B cell (primary cell): Measurements from ENCODE around the gene CST9. TPM values are rescaled to one million over a fixed set of nuclear protein-coding genes. Genes with fewer than 3 reads are reported as not detected.

Source experiments
- ATAC-seq: fragments of 200-7000 bp; cut with Tn5 transposase; one replicate; pipeline ENCODE4 v1.10.0; 2021; ENCODE audit warnings: low read depth, mild to moderate bottlenecking, moderate number of reproducible peaks, moderate library complexity
- CTCF ChIA-PET: fragments of 350-600 bp; sonication (Branson Sonifier 250); formaldehyde crosslinking; loops from one replicate; lab custom pipeline; 2021; ENCODE audit warnings: antibody characterized with exemption, inconsistent platforms; lab: Charles Lee
- POLR2A ChIA-PET: fragments of 350-600 bp; sonication (Branson Sonifier 250); formaldehyde crosslinking; loops from one replicate; lab custom pipeline; 2021; ENCODE audit warnings: antibody characterized with exemption; lab: Charles Lee
- DNase-seq: peaks from one replicate; pipeline ENCODE4 v3.0.0; 2013
- H2AFZ ChIP-seq: 2 replicates; pipeline ENCODE4 v1.6.1; 2012; ENCODE audit warnings: mild to moderate bottlenecking, low read depth, low read length; ENCODE audit not compliant: insufficient read depth, poor library complexity, severe bottlenecking
- H3K27ac ChIP-seq, 2 donors: 1 replicate in 1 of 2; 2 replicates in 1 of 2; pipeline ENCODE4 v1.5.1; 2012 to 2013; ENCODE audit warnings: low read length in 2 of 2, mild to moderate bottlenecking in 2 of 2, moderate library complexity in 1 of 2
- H3K27me3 ChIP-seq, 4 experiments: fragments of 200-600 bp in 1 of 4; sonication (generic) in 1 of 4; replicated peaks in 1 of 4; 1 replicate in 2 of 4; 2 replicates in 2 of 4; pipeline versions ENCODE4 v1.6.1 to v1.7.0; 2013 to 2016; ENCODE audit warnings: low read length in 3 of 4, mild to moderate bottlenecking in 2 of 4, mixed read lengths in 1 of 4, moderate library complexity in 1 of 4; ENCODE audit not compliant: insufficient read depth in 4 of 4, control insufficient read depth in 3 of 4; ENCODE audit errors: control extremely low read depth in 1 of 4
- H3K36me3 ChIP-seq, 2 experiments: replicated peaks in 1 of 2; 1 replicate in 1 of 2; 2 replicates in 1 of 2; pipeline versions ENCODE4 v1.6.1 to v1.7.1; 2013; ENCODE audit warnings: low read length in 1 of 2; ENCODE audit not compliant: insufficient read depth in 2 of 2, control insufficient read depth in 1 of 2; ENCODE audit errors: control extremely low read depth in 1 of 2, extremely low read depth in 1 of 2
- H3K4me1 ChIP-seq, 2 donors: fragments of 200-600 bp in 1 of 2; sonication (generic) in 1 of 2; 1 replicate in 1 of 2; 2 replicates in 1 of 2; pipeline versions ENCODE4 v1.5.1 to v1.6.1; 2013 to 2017; ENCODE audit warnings: low read length in 2 of 2; ENCODE audit not compliant: control insufficient read depth in 2 of 2, insufficient read depth in 2 of 2
- H3K4me2 ChIP-seq: replicated peaks from 2 replicates; pipeline ENCODE3; 2012; ENCODE audit warnings: mild to moderate bottlenecking, low read depth, low read length; ENCODE audit not compliant: poor library complexity, severe bottlenecking
- H3K4me3 ChIP-seq, 5 experiments: fragments of 200-600 bp in 1 of 5; sonication (generic) in 1 of 5; 1 replicate in 3 of 5; 2 replicates in 2 of 5; pipeline versions ENCODE4 v1.5.1 to v1.7.0; 2011 to 2016; ENCODE audit warnings: low read length in 4 of 5, mild to moderate bottlenecking in 4 of 5, low read depth in 2 of 5, control low read depth in 1 of 5, moderate library complexity in 1 of 5; ENCODE audit not compliant: insufficient read depth in 1 of 5; ENCODE audit errors: control extremely low read depth in 1 of 5, extremely low read depth in 1 of 5
- H3K79me2 ChIP-seq: fragments of 200-600 bp; sonication (generic); one replicate; pipeline ENCODE4 v1.6.0; 2016; ENCODE audit warnings: low read length; ENCODE audit not compliant: control insufficient read depth, insufficient read depth
- H3K9ac ChIP-seq: fragments of 200-600 bp; sonication (generic); 2 replicates; pipeline ENCODE4 v1.6.1; 2017; ENCODE audit warnings: mild to moderate bottlenecking, low read length, moderate library complexity
- H3K9me3 ChIP-seq, 3 donors: one replicate each; pipeline versions ENCODE4 v1.6.1 to v1.7.1; 2013; ENCODE audit warnings: low read length in 2 of 3; ENCODE audit not compliant: control insufficient read depth in 2 of 3, insufficient read depth in 1 of 3; ENCODE audit errors: control extremely low read depth in 1 of 3
- H4K20me1 ChIP-seq: 2 replicates; pipeline ENCODE4 v1.6.0; 2012; ENCODE audit warnings: mild to moderate bottlenecking, low read length; ENCODE audit not compliant: insufficient read depth, control insufficient read depth, poor library complexity, severe bottlenecking
- H3K27ac Mint-ChIP-seq: one replicate; pipeline ENCODE4 v1.8.0; 2021; ENCODE audit warnings: mixed read lengths
- H3K27me3 Mint-ChIP-seq: one replicate; pipeline ENCODE4 v1.8.0; 2021; ENCODE audit warnings: mixed read lengths
- H3K4me1 Mint-ChIP-seq: one replicate; pipeline ENCODE4 v1.8.0; 2021; ENCODE audit warnings: mixed read lengths
- H3K4me3 Mint-ChIP-seq: one replicate; pipeline ENCODE4 v1.8.0; 2021; ENCODE audit warnings: mixed read lengths
- H3K9me3 Mint-ChIP-seq: one replicate; pipeline ENCODE4 v1.8.0; 2022; ENCODE audit warnings: mixed read lengths; ENCODE audit not compliant: insufficient read depth
- CTCF ChIP-seq: fragments of 200-600 bp; IDR thresholded peaks from one replicate; pipeline ENCODE4 v1.8.0; 2022; ENCODE audit warnings: antibody characterized with exemption, mild to moderate bottlenecking
- EZH2 ChIP-seq: IDR thresholded peaks from 2 replicates; pipeline ENCODE4 v1.6.1; 2012; ENCODE audit warnings: borderline replicate concordance, low read depth, mild to moderate bottlenecking, moderate library complexity, low read length; ENCODE audit not compliant: insufficient read depth, poor library complexity, severe bottlenecking
- WGBS: methylation state at CpG from one replicate; pipeline ENCODE4 v1.1.5; 2013; ENCODE audit warnings: missing lambda C conversion rate; ENCODE audit not compliant: insufficient coverage; 5-methylcytosine and 5-hydroxymethylcytosine counted together
- intact Hi-C: fragments of 100-400 bp; cut with micrococcal nuclease; formaldehyde crosslinking; loops from one replicate; pipeline ENCODE4 v1.10.0; 2022
- polyA plus RNA-seq: library from polyadenylated mRNA; depleted of rRNA; stranded (reverse); fragments of >200 nt; gene quantifications from 2 replicates; pipeline ENCODE4 v1.2.3, GENCODE V29; 2012
- total RNA-seq, 2 donors: library from RNA; stranded (reverse); fragments of 120-200 nt in 1 of 2; gene quantifications; 1 replicate in 1 of 2; 2 replicates in 1 of 2; pipeline versions ENCODE4 v1.2.3 to v1.2.4, GENCODE V29; 2013 to 2022

CST9 gene
- total and polyA plus RNA-seq, 2 donors (not counting 1 experiment from before 2014, with no cell fraction given), result not detected

DNA sequence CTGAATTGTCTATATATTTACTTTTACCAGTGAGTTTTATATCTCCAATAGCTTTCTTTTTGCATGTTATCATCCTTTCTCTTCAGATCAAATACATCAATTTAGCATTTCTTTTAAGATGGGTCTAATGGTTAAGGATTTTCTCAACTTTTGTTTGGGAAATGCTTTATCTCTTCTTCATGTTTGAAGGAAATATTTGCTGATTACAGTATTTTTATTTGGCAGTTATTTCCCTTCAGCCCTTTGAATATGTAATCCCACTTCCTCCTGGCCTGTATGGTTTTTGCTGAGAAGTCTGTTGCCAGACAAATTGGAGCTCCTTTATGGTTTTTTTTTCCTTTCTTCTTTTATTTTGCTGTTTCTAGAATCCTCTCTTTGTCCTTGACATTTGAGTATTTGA is 30.7 kb downstream of the CST9 start:
- ChIA-PET POLR2A (no interaction called here), CTCF (no interaction called here)
- Histone ChIP-seq H3K9ac (no peak overlapping the region), H3K4me3 (no peak overlapping the region), H3K9me3 (peaks cover 0 to 1% (median 0%) of the 10 kb centered on the region in 3 donors), H3K27ac (no peak overlapping the region), H3K36me3 (no peaks in the 10 kb centered on the region), H3K4me1 (no peaks in the 10 kb centered on the region), H3K27me3 (no peaks in the 10 kb centered on the region), H3K79me2 (no peaks in the 10 kb centered on the region), H4K20me1 (no peaks in the 10 kb centered on the region), H3K4me2 (no peak overlapping the region), H2AFZ (no peak overlapping the region)
- H3K27me3 Mint-ChIP-seq, result no peaks in the 10 kb centered on the region
- H3K4me1 Mint-ChIP-seq, result no peaks in the 10 kb centered on the region
- no peak overlapping the region for H3K4me3 Mint-ChIP-seq
- intact Hi-C loops, result no loop called here
- H3K27ac Mint-ChIP-seq, result no peak overlapping the region
- no peaks in the 10 kb centered on the region for H3K9me3 Mint-ChIP-seq
- ATAC-seq (no peak), DNase-seq (no peak)
- no peak for TF ChIP-seq CTCF
- no peak for TF ChIP-seq EZH2

DNA sequence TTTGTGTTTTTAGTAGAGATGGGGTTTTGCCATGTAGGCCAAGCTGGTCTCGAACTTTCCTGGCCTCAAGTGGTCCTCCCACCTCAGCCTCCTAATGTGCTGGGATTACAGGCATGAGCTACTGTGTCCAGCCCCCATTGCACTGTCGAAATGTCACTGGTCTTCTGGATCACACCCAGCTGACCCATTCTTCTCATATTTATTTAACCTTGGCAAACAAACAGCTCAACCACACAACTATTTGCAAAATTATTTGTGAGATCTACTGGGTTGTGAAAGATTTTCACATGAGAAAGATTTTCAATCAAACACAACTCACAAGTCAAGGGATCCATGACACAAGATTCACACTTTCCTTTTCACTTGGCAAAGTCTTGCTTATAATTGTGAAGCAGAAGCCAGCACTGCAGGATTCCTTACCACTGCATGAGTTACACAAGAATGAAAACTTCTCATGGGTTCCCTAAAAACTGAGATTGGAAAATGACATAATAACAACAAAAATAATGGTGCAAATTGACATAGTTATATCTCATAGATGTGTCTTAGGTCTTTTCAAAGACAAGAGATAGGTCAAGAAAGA is 35.4 kb downstream of the CST9 start:
- no peak overlapping the region for H3K4me2 ChIP-seq
- H3K9me3 Mint-ChIP-seq, result no peaks in the 10 kb centered on the region
- ChIA-PET POLR2A (no interaction called here), CTCF (no interaction called here)
- H3K4me1 ChIP-seq, result no peaks in the 10 kb centered on the region
- intact Hi-C loops, result no loop called here
- no peaks in the 10 kb centered on the region for H3K9me3 ChIP-seq
- no peak overlapping the region for H3K4me3 ChIP-seq
- H4K20me1 ChIP-seq, result no peaks in the 10 kb centered on the region
- H3K36me3 ChIP-seq, result no peaks in the 10 kb centered on the region
- no peak overlapping the region for H2AFZ ChIP-seq
- no peak for ATAC-seq
- H3K27me3 ChIP-seq, result no peaks in the 10 kb centered on the region
- H3K4me1 Mint-ChIP-seq, result no peaks in the 10 kb centered on the region
- H3K27ac ChIP-seq, result no peak overlapping the region
- 83% methylated on average over 2 of the region's 2 CpGs for WGBS
- TF ChIP-seq CTCF (no peak), EZH2 (no peak)
- no peaks in the 10 kb centered on the region for H3K27me3 Mint-ChIP-seq
- no peak overlapping the region for H3K4me3 Mint-ChIP-seq
- no peak overlapping the region for H3K27ac Mint-ChIP-seq
- DNase-seq, result no peak
- H3K9ac ChIP-seq, result no peak overlapping the region
- H3K79me2 ChIP-seq, result no peaks in the 10 kb centered on the region
